ENCODE measurements around the gene TMEM18. TPM values are rescaled to one million over a fixed set of nuclear protein-coding genes. Genes with fewer than 3 reads are reported as not detected.

TMEM18 gene
- total and polyA plus RNA-seq, 2 of the 13 experiments (the other 11 are each of a cell fraction or from before 2014, with no cell fraction given): 45.9 to 49.4 TPM

- H3K9ac ChIP-seq (ENCODE audit: insufficient read depth, low read depth, low read length): no peak overlapping the region
- H3K9me3 ChIP-seq (ENCODE audit: low read length): no peaks in the 10 kb centered on the region
- no TSS peak for BruUV-seq (replicated peaks)
- H3K4me1 ChIP-seq (ENCODE audit: insufficient read depth, low read length): peaks cover 7% of the 10 kb centered on the region; the same call in 1 of the 2 replicates
- H3K79me2 ChIP-seq (ENCODE audit: insufficient read depth, low read length): no peaks in the 10 kb centered on the region
- POLR2A ChIA-PET: no interaction called here
- H3K4me3 ChIP-seq (replicated peaks in 1 of 3; ENCODE audit: insufficient read depth in 1 of 3, low read depth in 2 of 3, low read length in 3 of 3): no peak overlapping the region
- no peak overlapping the region for H2AFZ ChIP-seq (ENCODE audit: low read length)
- TF ChIP-seq ZSCAN30 (CRISPR knock-in tag; IDR thresholded peaks at IDR 0.05) (no peak), KLF9 (CRISPR knock-in tag; IDR thresholded peaks at IDR 0.05; ENCODE audit: low read depth) (no peak), ZFP62 (CRISPR knock-in tag; IDR thresholded peaks at IDR 0.05) (no peak), ZNF460 (CRISPR knock-in tag; IDR thresholded peaks at IDR 0.05; ENCODE audit: borderline replicate concordance) (no peak), YEATS2 (CRISPR knock-in tag; IDR thresholded peaks at IDR 0.05; ENCODE audit: borderline replicate concordance) (no peak), EZH2 (conservative IDR thresholded peaks at IDR 0.05; ENCODE audit: low read depth, low read length) (no peak), ZNF678 (CRISPR knock-in tag; IDR thresholded peaks at IDR 0.05) (no peak), TRIM24 (CRISPR knock-in tag; IDR thresholded peaks at IDR 0.05) (no peak), ZNF703 (CRISPR knock-in tag; IDR thresholded peaks at IDR 0.05; ENCODE audit: borderline replicate concordance) (no peak), KDM3A (CRISPR knock-in tag; IDR thresholded peaks at IDR 0.05; ENCODE audit: low read depth) (no peak), ZHX2 (IDR thresholded peaks at IDR 0.05; ENCODE audit: low read depth) (no peak), ZHX2 (CRISPR knock-in tag; IDR thresholded peaks at IDR 0.05; ENCODE audit: borderline replicate concordance) (no peak), GPN1 (CRISPR knock-in tag; IDR thresholded peaks at IDR 0.05; ENCODE audit: borderline replicate concordance) (no peak), NFATC3 (CRISPR knock-in tag; IDR thresholded peaks at IDR 0.05) (no peak), KLF6 (CRISPR knock-in tag; IDR thresholded peaks at IDR 0.05) (no peak)
- 25% methylated on average over 25 of the region's 25 CpGs for WGBS (ENCODE audit: low lambda C conversion rate)
- in situ Hi-C loops (cut with HindIII; ENCODE audit: extremely low pct_ligation_motif_present, low pct_unique_long_range_greater_than_20kb) (no loop called here), intact Hi-C loops (cut with micrococcal nuclease; ENCODE audit: unreplicated experiment) (no loop called here)
- no peaks in the 10 kb centered on the region for H4K20me1 ChIP-seq (ENCODE audit: insufficient read depth, low read length)
- ATAC-seq (no peak; the same call in 2 of the 3 replicates), DNase-seq (ENCODE audit: low spot score) (no peak), FAIRE-seq (no peak)
- H3K4me2 ChIP-seq (ENCODE audit: low read depth, low read length): no peak overlapping the region
- no peaks in the 10 kb centered on the region for H3K36me3 ChIP-seq (replicated peaks in 1 of 2; ENCODE audit: control insufficient read depth in 1 of 2, insufficient read depth in 2 of 2, low read length in 2 of 2)
- H3K27ac ChIP-seq (ENCODE audit: extremely low read length, insufficient read depth, low read length): no peak overlapping the region
- CTCF ChIA-PET (ENCODE audit: low intra/inter-chr PET ratio, low total read pairs): no interaction called here
- H3K27me3 ChIP-seq (ENCODE audit: control insufficient read depth in 1 of 2, insufficient read depth in 2 of 2, low read length in 2 of 2): peaks cover 11 to 62% of the 10 kb centered on the region in 2 experiments; a peak in 4 of 5 replicates
Observed at GRCh38 chr2:650343-651310, 26.6 kb downstream of the TMEM18 start.

All from HepG2 (cell line).